ENCODE measurements around the gene DHX30.

DHX30 gene

GRCh38 chr3:47888986-47889757, 86.2 kb downstream of the DHX30 start:
- no peak for DNase-seq (ENCODE audit: low read depth)
- no peak overlapping the region for H3K4me3 ChIP-seq (ENCODE audit: low read length)
- no peak for TF ChIP-seq CTCF (conservative IDR thresholded peaks at IDR 0.05; ENCODE audit: low read depth, low read length)

- DNase-seq (ENCODE audit: low read depth), result no peak
- TF ChIP-seq CTCF (conservative IDR thresholded peaks at IDR 0.05; ENCODE audit: low read depth, low read length), result no peak
- no peak overlapping the region for H3K4me3 ChIP-seq (ENCODE audit: low read length)
These were observed 87.3 kb downstream of the DHX30 start for GRCh38 chr3:47890126-47890827.

GRCh38 chr3:47890828-47891612, 88.1 kb downstream of the DHX30 start:
- H3K4me3 ChIP-seq (ENCODE audit: low read length), result no peak overlapping the region
- TF ChIP-seq CTCF (conservative IDR thresholded peaks at IDR 0.05; ENCODE audit: low read depth, low read length), result no peak
- DNase-seq (ENCODE audit: low read depth), result peak; percentile 14

- no peak for TF ChIP-seq CTCF (conservative IDR thresholded peaks at IDR 0.05; ENCODE audit: low read depth, low read length)
- DNase-seq (ENCODE audit: low read depth), result no peak
These were observed 88.7 kb downstream of the DHX30 start for GRCh38 chr3:47891613-47892005.

GRCh38 chr3:47892286-47893040, 89.5 kb downstream of the DHX30 start:
- no peak for TF ChIP-seq CTCF (conservative IDR thresholded peaks at IDR 0.05; ENCODE audit: low read depth, low read length)
- no peak for DNase-seq (ENCODE audit: low read depth)
- H3K4me3 ChIP-seq (ENCODE audit: low read length), result no peak overlapping the region

More at GRCh38 chr3:47891613-47892005, 88.7 kb downstream of the DHX30 start:
- H3K4me3 ChIP-seq (ENCODE audit: low read length), result no peak overlapping the region

- no peak overlapping the region for H3K4me3 ChIP-seq (ENCODE audit: low read length)
- TF ChIP-seq CTCF (conservative IDR thresholded peaks at IDR 0.05; ENCODE audit: low read depth, low read length), result no peak
- no peak for DNase-seq (ENCODE audit: low read depth)
These were observed 92.3 kb downstream of the DHX30 start for GRCh38 chr3:47895241-47895640.
